ENCODE data around the gene SCNN1A.

- no peak for TF ChIP-seq CTCF (IDR thresholded peaks at IDR 0.05; ENCODE audit: insufficient read depth, low read length)
- no peak for TF ChIP-seq POLR2AphosphoS5 (IDR thresholded peaks at IDR 0.05; ENCODE audit: low read depth)
- no peak for TF ChIP-seq GABPA (IDR thresholded peaks at IDR 0.05; ENCODE audit: low read depth)
- no peak for TF ChIP-seq REST (IDR thresholded peaks at IDR 0.05; ENCODE audit: insufficient replicate concordance, low read depth)
- no peak for TF ChIP-seq SPI1 (IDR thresholded peaks at IDR 0.05; ENCODE audit: borderline replicate concordance, low read depth)
Measured at GRCh38 chr12:6364044-6364374, 11.4 kb downstream of the SCNN1A start.

All from HL-60 (cell line).